Dedifferentiated amniotic fluid mesenchymal stem cell (primary cell): ENCODE data around the gene ACACA.
"Not testable (repeated sequence)": the region's sequence is repeated elsewhere in the genome, so short reads cannot be mapped to it uniquely, and the experiment has no call there.

ENCODE experiments used
- DNase-seq: peaks from one replicate; pipeline ENCODE4 v3.0.0-alpha.2; 2016; ENCODE audit errors: extremely low spot score

Gene ACACA

DNA sequence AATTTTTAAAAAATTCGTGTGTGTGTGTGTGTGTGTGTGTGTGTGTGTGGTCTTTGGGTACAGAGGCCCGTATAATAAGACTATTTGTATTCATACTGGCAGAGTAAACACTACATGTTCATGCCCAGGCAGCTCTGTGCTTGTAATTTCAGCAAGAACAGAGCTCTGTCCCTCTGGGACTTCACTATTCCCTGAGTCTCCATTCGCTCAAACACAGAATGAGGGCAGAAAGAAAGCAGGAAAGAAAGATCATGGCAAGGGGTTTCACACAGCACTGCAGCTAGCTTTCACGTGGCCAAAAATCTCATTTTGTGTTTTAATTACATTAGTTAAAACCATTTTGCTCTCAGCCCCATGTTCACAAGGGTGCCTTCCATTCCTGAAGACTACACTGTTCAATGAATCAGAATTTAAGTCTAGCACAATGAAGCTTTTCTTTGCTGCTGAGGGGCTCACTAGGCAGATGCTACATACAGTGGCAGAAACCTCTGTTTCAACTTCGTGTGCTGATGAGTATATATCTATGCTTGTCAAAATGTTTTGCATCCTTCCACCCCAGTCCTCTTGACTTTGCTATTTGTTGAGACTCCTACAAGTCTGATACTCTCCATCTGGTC lies 229.3 kb downstream of the ACACA start:
- DNase-seq = no peak

DNA sequence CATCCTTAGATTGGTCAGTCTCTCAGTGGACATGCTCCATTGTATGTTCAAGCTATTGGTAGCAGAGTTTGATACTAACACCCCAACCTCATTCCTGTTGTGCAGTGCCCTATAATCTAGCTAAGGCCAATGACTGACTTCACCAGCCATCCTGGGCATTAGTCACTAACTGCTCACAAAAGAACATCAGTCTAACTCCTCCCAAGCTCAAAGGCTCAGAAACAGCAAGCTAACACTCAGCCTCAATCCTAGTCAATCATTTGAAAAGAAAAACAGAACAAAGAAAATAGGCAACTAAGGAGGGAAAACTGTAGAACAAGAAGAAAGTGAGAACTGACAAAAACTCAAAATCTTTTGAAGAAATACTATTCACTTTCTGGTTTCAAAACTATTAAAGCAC lies 229.9 kb downstream of the ACACA start:
- DNase-seq = no peak

DNA sequence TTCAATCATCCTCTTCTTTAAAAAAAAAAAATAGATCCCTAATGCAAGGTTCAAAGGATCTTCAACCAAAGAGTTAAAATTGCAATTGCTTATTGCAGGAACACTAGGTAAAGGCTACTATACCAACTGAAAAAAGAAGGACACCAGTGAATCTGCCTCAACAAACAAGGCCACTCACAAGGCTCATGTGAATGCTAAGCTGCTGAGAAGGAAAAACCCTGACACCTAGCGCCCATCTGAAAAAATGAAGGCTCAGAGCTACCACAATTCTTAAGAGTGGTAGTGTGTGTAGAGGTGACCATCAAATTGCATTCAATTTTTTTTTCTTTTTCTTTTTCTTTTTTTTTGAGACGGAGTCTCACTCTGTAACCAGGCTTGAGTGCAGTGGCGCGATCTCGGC lies 232.4 kb downstream of the ACACA start:
- no peak for DNase-seq

DNA sequence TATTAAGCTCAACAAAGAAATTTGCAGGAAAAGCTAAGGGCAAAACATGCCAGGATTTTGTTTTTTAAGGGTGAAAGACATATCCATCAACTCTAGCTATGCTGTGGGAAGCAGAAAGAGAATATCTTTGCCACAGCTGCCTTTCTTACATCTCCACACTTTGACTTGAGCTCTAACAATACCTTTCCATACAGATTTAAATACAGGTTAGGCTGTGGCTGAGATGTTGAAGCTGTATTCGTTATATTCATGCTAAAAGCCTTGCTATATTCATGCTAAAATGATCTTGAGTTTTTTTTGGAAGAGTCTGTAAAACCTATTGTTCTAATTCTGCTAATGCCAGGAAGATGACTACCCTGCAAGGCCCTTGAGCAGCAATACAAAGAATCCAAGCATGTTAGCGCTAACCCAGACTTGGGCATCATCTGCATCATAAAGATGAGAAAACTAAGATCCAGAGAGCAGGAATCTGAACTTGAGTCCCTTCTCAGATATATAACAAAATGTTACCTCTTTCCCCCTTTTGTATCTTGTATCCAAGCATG lies 235.7 kb downstream of the ACACA start:
- no peak for DNase-seq

DNA sequence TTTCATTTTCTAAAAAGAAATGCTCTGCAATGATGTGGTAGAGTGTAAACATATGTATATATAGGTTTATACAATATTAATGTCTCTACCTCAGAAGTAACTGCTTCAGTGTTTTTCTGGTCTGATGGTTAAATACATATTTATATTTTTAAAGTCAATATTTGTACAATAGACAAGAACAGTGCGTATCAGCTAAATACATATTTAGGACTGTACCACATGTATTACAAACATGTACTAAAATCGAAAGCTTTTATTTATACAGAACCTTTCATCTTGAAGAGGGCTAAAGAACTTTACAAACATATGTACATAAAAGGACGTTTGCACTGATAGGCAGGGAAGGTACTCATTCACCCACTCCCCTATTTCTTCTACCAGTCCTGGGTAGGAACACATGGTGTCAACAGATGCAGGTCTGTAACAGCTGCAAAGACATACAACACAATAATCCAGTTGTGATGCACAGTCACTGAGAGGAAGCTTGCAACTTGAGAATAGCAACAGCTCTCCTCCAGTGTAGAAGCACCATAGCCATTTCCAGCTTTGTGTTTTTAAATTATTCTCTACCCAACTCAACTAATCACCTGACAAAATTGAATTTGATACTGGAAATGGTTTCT lies 237.8 kb downstream of the ACACA start:
- no peak for DNase-seq

DNA sequence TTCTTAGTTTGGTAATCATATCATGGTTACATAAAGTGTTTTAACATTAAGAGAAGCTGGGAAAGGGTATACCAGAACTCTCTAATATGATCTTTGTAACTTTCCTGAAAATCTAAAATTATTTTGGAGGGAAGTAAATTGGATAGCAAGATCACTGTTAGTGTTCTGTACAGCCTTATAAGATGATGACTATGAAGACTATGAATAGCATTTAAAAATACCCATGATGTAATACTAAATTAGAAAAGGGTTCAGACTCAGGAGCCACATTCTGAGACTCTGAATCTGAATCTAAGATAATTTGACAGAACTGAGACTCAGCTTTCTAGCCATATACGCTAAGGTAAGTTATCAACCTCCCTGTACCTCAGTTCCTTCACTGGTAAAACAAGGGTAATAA lies 238.9 kb downstream of the ACACA start:
- no peak for DNase-seq

DNA sequence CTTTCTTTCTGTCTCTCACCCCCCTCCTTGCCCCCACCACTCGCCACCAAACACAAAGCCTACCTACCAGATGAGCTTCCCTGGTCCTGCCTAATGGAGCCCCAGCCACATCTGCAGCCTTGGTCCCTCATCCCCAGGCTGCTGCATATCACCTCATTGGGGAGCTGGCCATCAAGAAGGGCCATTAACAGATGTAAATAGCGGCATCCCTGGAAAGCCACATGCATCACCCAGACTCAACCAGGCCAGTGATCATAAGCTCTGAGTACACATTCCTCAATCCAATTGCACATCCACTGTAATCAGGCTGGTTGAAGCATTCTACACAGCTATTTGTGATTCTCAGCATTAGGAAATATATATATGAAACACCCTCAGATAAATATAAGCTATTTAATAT lies 242.6 kb downstream of the ACACA start:
- DNase-seq = no peak

DNA sequence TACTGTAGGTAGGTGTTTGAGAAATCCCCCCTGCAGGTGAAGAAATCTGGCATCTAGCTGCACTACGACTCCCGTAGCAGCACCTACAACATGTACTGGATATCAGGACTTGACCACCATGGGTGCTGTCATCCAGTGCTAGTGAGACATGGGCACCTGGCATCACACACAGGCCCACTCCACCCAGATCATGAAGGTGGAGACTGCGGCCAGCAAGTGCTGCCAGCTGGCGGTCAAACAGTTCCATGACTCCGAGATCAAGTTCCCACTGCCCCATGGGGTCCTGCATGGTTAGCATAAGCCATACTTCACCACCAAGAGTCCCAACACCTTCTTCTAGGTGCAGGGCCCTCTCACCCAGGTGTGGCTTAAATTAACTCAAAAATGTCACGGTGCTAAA lies 243.8 kb downstream of the ACACA start:
- no peak for DNase-seq

DNA sequence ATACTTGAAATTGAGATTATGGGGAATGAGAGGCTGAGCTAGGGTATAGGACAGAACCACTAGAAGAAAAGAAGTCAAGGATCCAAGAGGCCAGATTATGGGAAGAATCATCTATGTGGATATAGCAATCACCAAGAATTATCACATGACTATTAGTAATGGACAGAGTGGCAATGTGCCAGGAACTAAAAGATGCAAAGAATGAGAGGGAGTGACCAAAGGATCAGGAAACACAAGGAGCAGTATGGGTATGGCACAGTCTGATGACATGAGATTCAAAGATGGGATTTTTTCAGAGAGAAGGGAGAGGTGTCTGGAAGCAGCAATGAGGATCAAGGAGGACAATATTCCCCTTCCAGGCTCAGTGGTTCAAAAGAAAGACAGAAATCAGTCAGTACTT lies 245.7 kb downstream of the ACACA start:
- no peak for DNase-seq

DNA sequence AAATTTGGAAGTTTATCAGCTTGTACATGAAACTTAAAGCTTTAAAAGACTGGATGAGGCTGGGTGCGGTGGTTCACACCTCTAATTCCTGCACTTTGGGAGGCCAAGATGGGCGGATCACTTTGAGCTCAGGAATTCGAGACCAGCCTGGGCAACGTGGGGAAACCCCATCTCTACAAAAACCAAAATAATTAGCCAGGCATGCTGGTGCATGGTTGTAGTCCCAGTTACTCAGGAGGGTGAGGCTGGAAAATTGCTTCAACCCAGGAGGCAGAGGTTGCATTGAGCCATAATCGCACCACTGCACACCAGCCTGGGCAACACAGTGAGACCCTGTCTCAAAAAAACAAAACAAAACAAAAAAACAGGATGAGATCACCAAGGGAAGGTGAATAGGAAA lies 248.3 kb downstream of the ACACA start:
- DNase-seq = no peak

DNA sequence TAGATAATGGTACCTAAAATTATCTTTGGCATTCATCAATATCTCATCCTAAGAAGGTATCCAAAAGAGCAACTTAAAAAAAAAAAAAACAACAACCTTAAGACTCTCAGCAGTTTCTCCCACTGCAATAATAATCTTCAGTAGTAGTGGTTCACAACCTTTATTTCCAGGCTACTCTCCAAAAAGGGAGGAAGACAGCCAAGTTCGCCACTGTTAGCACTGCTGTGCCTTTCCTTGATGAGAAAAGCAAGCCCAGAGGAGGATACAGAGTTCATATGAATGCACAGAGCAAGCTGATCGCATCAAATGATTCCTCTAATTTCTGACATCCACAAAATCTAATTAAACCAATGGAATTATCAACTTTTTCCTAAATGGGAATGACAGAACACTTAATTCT lies 258.5 kb downstream of the ACACA start:
- DNase-seq = no peak

DNA sequence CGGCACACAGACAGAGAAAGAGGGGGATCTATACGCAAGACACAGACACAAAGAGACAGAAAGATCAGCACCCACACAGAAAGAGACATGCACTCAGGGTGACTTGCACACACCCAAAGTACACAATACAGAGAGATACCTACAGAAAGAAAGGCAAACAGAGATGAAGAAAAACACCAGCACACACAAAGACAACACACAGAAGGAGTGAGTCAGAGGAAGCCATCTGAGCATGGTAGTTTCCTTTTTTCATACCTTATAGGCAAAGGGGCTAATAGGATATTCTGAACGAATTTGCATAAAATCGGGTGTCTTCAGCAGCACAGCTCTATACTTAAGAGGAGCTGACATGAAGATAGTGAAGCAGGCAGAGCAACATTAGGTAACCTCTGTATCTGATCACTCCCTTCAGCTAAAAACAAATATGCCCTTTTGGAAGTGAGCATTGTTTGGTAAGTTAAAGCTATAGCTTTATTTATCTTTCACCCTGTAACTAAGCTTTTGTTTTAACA lies 259.3 kb downstream of the ACACA start:
- no peak for DNase-seq

DNA sequence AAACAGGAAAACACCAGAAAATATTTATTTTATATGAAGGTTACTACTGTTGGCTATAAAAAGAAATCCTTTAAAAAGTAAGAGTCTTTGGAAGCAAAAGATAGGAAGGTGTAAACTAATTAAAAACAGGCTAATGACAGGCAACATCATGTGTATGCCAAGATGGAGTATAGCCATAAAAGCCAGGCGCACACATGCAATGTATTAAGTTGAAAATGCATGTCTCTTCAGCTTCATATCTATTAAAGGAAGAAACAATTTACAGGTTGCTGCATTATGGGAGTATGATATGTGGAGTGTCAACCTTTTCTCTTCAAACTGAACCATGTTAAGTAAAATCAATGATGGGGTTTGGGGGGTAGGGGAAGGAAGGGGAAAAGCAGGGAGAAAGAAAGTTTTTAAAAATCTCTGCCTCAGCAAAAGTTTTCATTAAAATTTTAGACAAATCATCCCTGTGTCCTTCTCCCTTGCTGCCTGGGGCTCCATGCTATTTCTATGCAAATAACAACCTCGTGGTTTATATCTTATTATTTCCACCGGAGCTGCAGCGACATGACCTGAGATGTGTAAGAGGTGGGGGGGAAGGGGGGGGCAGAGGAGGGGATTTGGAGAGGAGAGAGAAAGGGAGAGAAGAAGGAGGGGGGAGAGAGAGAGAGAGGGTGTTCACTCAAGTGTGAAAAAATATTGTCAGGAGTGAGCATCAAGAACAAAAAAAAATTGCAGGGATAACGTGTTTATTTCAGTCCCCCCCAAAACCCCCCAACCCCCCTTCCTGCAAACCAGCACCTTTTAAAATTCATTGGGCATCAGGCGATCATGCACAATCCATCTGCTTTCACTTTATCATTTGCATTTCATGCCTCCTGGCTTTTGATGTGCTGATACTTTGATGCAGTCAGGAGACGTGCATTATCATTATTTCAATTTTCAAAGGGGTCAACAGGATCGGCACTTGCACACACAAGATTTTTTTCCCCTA lies 260.3 kb downstream of the ACACA start:
- no peak for DNase-seq

DNA sequence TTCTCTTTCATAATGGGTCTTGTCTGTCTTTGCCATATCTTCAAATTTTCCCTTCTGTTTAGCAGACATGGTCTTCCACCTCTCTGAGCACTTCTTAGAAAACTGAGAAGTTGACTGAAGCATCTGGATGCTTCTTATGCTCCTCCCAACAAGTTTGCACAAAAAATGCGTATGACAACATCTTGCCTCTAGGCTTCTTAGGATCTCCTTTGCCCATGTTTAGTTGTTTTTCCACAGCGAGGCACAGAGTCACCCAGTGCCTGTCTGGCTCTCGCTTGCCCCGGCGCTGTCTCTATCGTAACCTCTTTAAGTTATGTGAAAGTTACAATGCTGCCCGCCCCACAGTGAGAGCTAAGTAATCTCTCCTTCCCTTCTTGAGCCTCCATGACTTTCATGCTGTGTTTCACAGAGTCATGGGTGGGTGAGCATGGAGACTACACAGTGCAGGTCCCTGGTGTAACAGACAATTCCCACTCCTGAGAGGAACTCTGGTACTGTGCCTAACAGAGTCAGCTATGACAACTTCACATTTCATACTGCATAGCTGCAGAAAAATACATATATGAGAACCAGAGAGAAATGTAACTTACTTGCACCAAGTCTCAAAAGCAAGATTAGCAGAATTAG lies 262.4 kb downstream of the ACACA start:
- no peak for DNase-seq

DNA sequence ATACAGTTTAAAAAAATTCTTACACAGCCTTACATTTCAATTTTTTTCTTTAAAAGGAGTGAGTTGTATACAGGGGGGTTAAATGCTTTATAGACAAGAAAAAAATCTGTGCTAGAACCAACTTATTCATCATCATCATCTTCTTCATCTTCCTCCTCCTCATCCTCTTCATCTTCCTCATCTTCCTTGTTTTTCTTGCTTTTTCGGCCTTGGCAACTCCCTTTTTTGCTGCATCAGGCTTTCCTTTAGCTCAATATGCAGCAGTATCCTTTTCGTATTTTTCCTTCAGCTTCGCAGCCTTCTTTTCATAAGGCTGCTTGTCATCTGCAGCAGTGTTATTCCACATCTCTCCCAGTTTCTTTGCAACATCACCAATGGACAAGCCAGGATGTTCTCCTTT lies 263.1 kb downstream of the ACACA start:
- not testable (repeated sequence) for DNase-seq

DNA sequence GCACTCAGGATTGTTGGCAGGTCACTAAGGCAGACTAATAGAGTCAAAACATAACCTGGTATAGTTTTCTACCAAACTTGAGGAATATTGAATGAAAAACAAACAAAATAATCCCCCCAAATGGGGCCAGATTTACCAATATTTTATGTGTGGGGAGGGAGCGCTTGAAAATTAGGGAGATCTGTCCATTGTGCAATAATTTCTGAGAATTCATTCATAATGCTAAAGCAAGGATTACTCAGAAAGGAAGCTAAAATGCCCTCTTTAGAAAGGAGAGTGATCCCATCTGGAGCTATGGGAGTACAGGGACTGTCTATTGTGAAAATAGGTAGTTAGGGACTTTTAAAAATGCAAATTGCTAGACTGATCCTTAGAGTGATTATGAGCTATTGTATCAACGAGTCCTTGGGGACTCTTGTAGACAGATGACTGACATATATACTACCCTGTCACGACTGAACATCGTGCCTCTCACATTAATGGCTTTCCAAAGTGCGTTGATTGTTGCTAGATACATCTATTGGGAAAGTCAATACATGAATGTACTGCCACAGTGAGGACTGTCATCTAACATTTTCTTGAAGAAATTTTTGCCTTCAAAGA lies 264.2 kb downstream of the ACACA start:
- no peak for DNase-seq

DNA sequence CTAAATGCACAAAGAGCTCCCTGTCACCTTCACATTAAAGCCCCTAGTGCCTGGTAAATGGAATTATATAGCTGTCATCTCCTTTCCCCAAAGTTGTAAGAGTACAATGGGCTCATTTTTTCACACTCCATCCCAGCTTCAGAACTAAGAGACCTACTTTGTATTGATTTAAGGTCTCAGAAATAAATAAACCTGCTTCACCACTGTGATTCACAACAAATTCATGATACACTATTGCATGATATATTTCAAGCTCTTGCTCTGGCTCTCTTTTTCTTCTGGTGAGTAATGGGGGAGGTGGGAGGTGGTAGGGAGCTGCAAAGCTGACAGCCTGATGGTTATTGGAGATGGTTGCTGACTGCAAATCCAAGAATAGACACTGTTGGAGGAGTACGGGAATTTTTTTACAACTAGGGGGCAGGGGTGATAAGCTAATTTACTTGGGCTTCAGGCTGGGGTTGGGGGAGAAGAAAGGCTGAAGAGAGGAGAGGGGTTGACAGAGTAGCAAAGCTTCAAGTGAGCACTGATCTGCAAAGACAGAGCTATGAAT lies 268.0 kb downstream of the ACACA start:
- no peak for DNase-seq

DNA sequence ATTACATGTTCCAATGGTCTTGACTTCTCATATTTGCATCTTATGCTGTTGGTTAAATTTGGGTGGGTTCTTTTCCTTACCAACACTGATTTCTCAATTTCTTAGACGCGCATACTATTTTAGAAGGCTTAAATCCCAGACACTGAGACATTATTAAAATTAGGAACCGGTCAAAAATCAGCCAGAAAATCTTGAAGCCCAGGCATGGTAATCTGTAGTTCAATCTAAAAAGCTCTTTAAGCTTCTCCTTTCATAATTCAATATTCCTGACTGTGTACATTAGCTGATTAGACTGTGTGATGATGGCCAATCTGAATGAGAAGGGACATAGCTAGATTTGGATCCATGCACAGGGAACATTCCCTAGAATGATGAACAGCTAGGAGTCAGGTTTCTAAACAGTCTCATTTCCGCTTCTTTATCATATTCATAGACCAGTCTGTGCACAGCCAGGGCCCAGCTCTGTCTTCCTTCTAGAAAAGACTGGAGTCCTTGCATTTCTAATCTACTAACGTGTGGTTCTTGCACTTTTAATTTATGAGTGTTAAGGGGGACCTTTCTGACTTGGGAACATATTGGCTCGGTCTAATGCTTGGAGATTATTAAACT lies 268.6 kb downstream of the ACACA start:
- no peak for DNase-seq

DNA sequence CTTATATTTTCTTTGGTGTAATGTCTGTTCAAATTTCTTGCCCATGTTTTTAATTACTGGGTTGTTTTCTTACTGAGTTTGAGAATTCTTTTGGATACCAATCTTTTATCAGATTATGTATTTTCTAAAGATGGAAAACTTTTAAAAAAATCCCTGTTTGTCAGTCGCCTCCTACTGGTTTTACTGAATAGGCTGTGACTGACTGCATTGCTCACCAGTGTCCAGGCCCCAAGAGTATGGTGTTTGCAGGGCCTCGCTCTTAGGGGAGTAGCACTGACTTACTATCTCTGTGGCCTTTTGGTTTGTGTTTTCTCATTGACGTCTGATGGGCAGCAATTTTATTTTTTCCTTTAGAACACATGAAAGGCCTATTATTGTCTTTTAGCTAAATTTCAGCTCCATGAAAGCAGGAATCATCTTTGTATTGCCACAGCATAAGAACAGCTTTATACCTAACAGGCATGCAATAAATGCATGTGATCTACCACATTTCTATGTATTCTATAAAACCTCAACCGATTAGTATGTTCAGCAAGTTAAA lies 269.5 kb downstream of the ACACA start:
- no peak for DNase-seq

DNA sequence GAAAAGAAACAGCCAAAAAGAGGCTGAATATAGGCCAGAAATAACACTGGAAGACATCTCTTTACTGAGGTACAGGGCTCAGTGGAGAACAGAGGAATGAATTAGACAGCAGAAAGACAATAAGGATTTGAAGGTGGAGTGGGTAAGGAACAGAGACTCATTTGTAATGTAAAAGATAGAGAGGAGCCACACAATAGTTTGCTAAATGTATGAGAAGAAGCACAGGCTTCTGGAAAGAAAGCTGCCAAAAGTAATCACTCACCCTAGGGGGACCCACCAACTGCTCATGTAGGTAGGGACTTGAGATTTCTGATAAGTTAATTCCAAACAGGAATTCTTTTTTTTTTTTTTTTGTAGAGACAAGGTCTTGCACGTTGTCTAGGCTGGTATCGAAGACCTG lies 271.1 kb downstream of the ACACA start:
- DNase-seq = no peak
